ENCODE data around the gene RPL13. TPM values are rescaled to one million over a fixed set of nuclear protein-coding genes. Genes with fewer than 3 reads are reported as not detected.

RPL13 gene
- total and polyA plus RNA-seq, 9 of the 15 experiments (the other 6 are each of a cell fraction or from before 2014, with no cell fraction given) = 227 to 6,042 (median 1,633) TPM

DNA sequence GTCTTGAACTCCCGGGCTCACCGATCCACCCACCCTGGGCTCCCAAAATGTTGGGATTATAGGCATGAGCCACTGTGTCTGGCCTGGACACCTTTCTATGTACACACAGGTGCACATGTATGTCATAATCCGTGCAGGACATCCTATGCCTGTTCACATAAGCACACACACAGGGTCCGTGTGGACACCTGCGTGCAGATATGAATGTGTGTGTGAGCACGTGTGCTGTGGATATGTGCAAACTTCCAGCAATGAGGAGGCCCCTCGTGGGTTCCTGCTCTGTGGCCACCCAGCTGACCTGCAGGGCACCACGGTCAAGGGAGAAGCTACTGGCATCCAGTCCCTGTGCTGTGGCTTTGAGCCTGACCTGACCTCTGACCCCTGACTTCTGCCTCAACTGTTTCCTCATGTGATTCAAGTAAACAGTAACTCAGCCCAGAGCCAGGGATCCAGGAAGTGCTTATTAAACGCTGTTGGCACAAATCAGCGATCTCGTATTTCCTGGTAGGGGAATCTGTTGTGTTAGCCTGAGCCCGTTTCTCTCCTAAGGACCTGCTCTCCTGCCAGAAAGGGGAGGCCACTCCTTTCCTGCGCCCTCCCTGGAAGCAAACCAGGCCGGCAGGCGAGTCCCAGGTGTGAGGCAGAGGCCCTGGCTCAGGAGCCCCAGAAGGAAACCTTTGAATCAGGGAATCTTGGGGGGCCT lies 21.5 kb downstream of the RPL13 start:
- WGBS (ENCODE audit: insufficient coverage, low coverage, missing lambda C conversion rate) = 95% methylated on average over 15 of the region's 15 CpGs
- in situ Hi-C loops (cut with MboI) = no loop called here
- POLR2A ChIA-PET = no interaction called here

DNA sequence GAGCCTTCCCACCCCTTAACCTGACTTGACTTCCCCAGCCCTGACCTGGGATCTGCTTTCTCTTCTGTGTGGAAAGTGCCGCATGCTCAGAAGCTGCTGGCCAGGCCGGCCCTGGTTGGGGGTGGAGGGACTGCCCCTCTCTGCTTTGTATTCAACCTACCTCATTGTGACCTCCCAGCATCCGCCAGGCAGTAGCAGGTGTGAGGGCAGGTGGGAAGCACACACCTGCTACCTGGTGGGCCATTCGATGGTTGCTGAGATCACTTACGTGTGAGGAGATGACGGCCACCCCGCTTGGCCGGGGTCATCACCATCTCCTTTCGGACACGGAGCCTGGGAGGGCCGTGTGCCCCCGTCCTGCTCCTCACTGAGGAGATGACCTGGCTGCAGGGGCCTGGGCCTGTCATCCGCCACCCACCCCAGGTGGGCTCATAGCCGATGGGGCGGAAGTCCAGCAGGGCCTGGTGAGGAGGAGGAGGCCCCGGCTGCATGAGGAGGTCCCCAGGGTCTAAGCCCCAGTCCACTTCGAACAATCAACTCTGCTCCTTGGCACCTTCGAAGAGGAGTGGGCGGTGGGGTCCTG lies 22.2 kb downstream of the RPL13 start:
- WGBS (ENCODE audit: insufficient coverage, low coverage, missing lambda C conversion rate) = 96% methylated on average over 17 of the region's 19 CpGs
- intact Hi-C loops (cut with micrococcal nuclease) (no loop called here), in situ Hi-C loops (cut with MboI) (no loop called here)
- Histone ChIP-seq H3K9me1 (ENCODE audit: control insufficient read depth, insufficient read depth, low read length) (no peaks in the 10 kb centered on the region), H3K4me3 (no peak overlapping the region), H3K9me3 (replicated peaks; ENCODE audit: control insufficient read depth, insufficient read depth, low read depth, low read length) (peaks cover 15% of the 10 kb centered on the region), H3K9ac (ENCODE audit: insufficient read depth in 1 of 2, low read depth in 2 of 2, low read length in 2 of 2) (0 out of 4 replicates have a peak overlapping the region, but pooled peaks of 1 of the 2 experiments have one; percentile 4), H3K36me3 (ENCODE audit: control insufficient read depth, insufficient read depth, low read length) (peaks cover 87% of the 10 kb centered on the region), H3K4me1 (replicated peaks in 1 of 2; ENCODE audit: control insufficient read depth in 2 of 2, insufficient read depth in 2 of 2, low read length in 2 of 2) (peaks cover 0 to 42% of the 10 kb centered on the region in 2 experiments; a peak in 2 of 5 replicates), H4K20me1 (replicated peaks; ENCODE audit: control insufficient read depth, insufficient read depth, low read length) (no peaks in the 10 kb centered on the region), H3K4me2 (ENCODE audit: insufficient read depth, low read length) (no peak overlapping the region), H3K79me2 (ENCODE audit: control insufficient read depth, insufficient read depth, low read length) (peaks cover 9% of the 10 kb centered on the region; the same call in 1 of the 3 replicates), H2AFZ (ENCODE audit: low read depth, low read length) (no peak overlapping the region), H3K27ac (ENCODE audit: extremely low read depth, low read depth, low read length) (no peak overlapping the region), H3K27me3 (ENCODE audit: control insufficient read depth in 2 of 2, insufficient read depth in 2 of 2, low read length in 2 of 2) (no peaks in the 10 kb centered on the region)
- FAIRE-seq (no peak), DNase-seq (ENCODE audit: extremely low read depth in 1 of 4, low spot score in 3 of 4) (no peak), ATAC-seq (no peak)
- BruUV-seq (replicated peaks) = no TSS peak
- CTCF ChIA-PET (ENCODE audit: low intra/inter-chr PET ratio) = no interaction called here
- POLR2A ChIA-PET = interaction anchor here (0.6 to 1.3 kb wide), 2 partner anchors 17 to 262 kb away, joined by 3 to 4 read pairs; no protein-coding TSS in a partner anchor
- TF ChIP-seq KLF16 (IDR thresholded peaks at IDR 0.05) = no peak
- TF ChIP-seq ZNF75A (CRISPR knock-in tag; IDR thresholded peaks at IDR 0.05) = no peak
- no peak for TF ChIP-seq ZNF133 (CRISPR knock-in tag; IDR thresholded peaks at IDR 0.05)
- no peak for TF ChIP-seq JUN (IDR thresholded peaks at IDR 0.05; ENCODE audit: borderline replicate concordance, low read depth, low read length)
- TF ChIP-seq JUN (CRISPR knock-in tag; IDR thresholded peaks at IDR 0.05; ENCODE audit: borderline replicate concordance) = no peak
- TF ChIP-seq SAP30 (IDR thresholded peaks at IDR 0.05; ENCODE audit: borderline replicate concordance, insufficient read depth, low read depth, low read length, poor library complexity, severe bottlenecking) = no peak
- TF ChIP-seq, protein P1, sequence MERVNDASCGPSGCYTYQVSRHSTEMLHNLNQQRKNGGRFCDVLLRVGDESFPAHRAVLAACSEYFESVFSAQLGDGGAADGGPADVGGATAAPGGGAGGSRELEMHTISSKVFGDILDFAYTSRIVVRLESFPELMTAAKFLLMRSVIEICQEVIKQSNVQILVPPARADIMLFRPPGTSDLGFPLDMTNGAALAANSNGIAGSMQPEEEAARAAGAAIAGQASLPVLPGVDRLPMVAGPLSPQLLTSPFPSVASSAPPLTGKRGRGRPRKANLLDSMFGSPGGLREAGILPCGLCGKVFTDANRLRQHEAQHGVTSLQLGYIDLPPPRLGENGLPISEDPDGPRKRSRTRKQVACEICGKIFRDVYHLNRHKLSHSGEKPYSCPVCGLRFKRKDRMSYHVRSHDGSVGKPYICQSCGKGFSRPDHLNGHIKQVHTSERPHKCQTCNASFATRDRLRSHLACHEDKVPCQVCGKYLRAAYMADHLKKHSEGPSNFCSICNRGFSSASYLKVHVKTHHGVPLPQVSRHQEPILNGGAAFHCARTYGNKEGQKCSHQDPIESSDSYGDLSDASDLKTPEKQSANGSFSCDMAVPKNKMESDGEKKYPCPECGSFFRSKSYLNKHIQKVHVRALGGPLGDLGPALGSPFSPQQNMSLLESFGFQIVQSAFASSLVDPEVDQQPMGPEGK (CRISPR knock-in tag; IDR thresholded peaks at IDR 0.05; ENCODE audit: borderline replicate concordance) = no peak
- TF ChIP-seq MAFG (tag; conservative IDR thresholded peaks at IDR 0.05) = no peak
- no peak for TF ChIP-seq PTTG1 (tag; IDR thresholded peaks at IDR 0.05; ENCODE audit: low read depth)
- no peak for TF ChIP-seq ZC3H8 (IDR thresholded peaks at IDR 0.05)

More for the DNA sequence above, 21.5 kb downstream of the RPL13 start:
- Histone ChIP-seq H3K27me3 (ENCODE audit: control insufficient read depth in 2 of 2, insufficient read depth in 2 of 2, low read length in 2 of 2) (no peaks in the 10 kb centered on the region), H2AFZ (ENCODE audit: low read depth, low read length) (no peak overlapping the region), H3K9me1 (ENCODE audit: control insufficient read depth, insufficient read depth, low read length) (no peaks in the 10 kb centered on the region), H3K4me1 (replicated peaks in 1 of 2; ENCODE audit: control insufficient read depth in 2 of 2, insufficient read depth in 2 of 2, low read length in 2 of 2) (peaks cover 0 to 49% of the 10 kb centered on the region in 2 experiments; a peak in 2 of 5 replicates), H3K4me2 (ENCODE audit: insufficient read depth, low read length) (no peak overlapping the region), H3K36me3 (ENCODE audit: control insufficient read depth, insufficient read depth, low read length) (peaks cover 89% of the 10 kb centered on the region), H3K4me3 (no peak overlapping the region), H3K9me3 (replicated peaks; ENCODE audit: control insufficient read depth, insufficient read depth, low read depth, low read length) (peaks cover 11% of the 10 kb centered on the region), H3K79me2 (ENCODE audit: control insufficient read depth, insufficient read depth, low read length) (peaks cover 16% of the 10 kb centered on the region), H3K27ac (ENCODE audit: extremely low read depth, low read depth, low read length) (no peak overlapping the region), H4K20me1 (replicated peaks; ENCODE audit: control insufficient read depth, insufficient read depth, low read length) (no peaks in the 10 kb centered on the region), H3K9ac (ENCODE audit: insufficient read depth in 1 of 2, low read depth in 2 of 2, low read length in 2 of 2) (no peak overlapping the region)
- FAIRE-seq (peak; percentile 57), ATAC-seq (no peak), DNase-seq (ENCODE audit: extremely low read depth in 1 of 4, low spot score in 3 of 4) (no peak)
- TF ChIP-seq ARNT (IDR thresholded peaks at IDR 0.05) (no peak), GTF2E2 (tag; IDR thresholded peaks at IDR 0.05) (no peak), NR2C1 (IDR thresholded peaks at IDR 0.05) (0 out of 2 replicates have a peak, but pooled peaks have one; percentile 13), NR2C1 (tag; IDR thresholded peaks at IDR 0.05) (0 out of 2 replicates have a peak, but pooled peaks have one; percentile 28), CBFA2T2 (conservative IDR thresholded peaks at IDR 0.05) (no peak)
- BruUV-seq (replicated peaks) = no TSS peak
- CTCF ChIA-PET (ENCODE audit: low intra/inter-chr PET ratio) = no interaction called here
- intact Hi-C loops (cut with micrococcal nuclease) = no loop called here
